Tracheal epithelial cell (primary cell): Measurements from ENCODE around the gene CA7. TPM values are rescaled to one million over a fixed set of nuclear protein-coding genes. Genes with fewer than 3 reads are reported as not detected.

Experiments
- total RNA-seq: library from RNA; depleted of rRNA; stranded (reverse); fragments of >200 nt; gene quantifications from 2 replicates; pipeline ENCODE4 v1.2.1, GENCODE V29; 2014

CA7 gene
- total RNA-seq = not detected in 2 replicates

GRCh38 chr16:66844342-66845079 is at the start of gene CA7:
Gene CA7 (plus strand): TSS chr16:66844414. CDS start chr16:66844488, 74 bp downstream.

GRCh38 chr16:66801320-66802105 is 42.7 kb upstream of the CA7 start, which contains the start of gene TERB1:
Gene TERB1 (minus strand): TSS chr16:66801584. CDS start chr16:66796798, 4,786 bp downstream.

GRCh38 chr16:66830422-66831404 is 13.5 kb upstream of the CA7 start, which contains the start of gene NAE1:
Gene NAE1 (minus strand): TSS chr16:66830976. CDS start chr16:66830899, 77 bp downstream.

GRCh38 chr16:66880288-66881013 is 36.2 kb downstream of the CA7 start, which contains the start of gene PDP2:
Gene PDP2 (plus strand): TSS chr16:66880515. CDS start chr16:66884285, 3,770 bp downstream.

Other genes with a start within 250 kb of the CA7 start
- gene CMTM3, start 239.7 kb upstream of the CA7 start, total RNA-seq = 0.43 and 15.9 TPM in 2 replicates
- gene CMTM4, start 147.7 kb upstream of the CA7 start, total RNA-seq = 48.0 and 92.3 TPM in 2 replicates
- gene DYNC1LI2, start 92.8 kb upstream of the CA7 start, total RNA-seq = 101 and 125 TPM in 2 replicates
- gene TERB1, start 42.8 kb upstream of the CA7 start, total RNA-seq = 0.21 and 0.24 TPM in 2 replicates
- 78.6 and 87.2 TPM in 2 replicates for gene NAE1, start 13.4 kb upstream of the CA7 start, total RNA-seq
- 9.6 and 15.3 TPM in 2 replicates for gene PDP2, start 36.1 kb downstream of the CA7 start, total RNA-seq
- 2.1 and 4.3 TPM in 2 replicates for gene CDH16, start 74.5 kb downstream of the CA7 start, total RNA-seq
- gene RRAD, start 81.1 kb downstream of the CA7 start, total RNA-seq = 62.4 and 118 TPM in 2 replicates
- gene CIAO2B, start 90.0 kb downstream of the CA7 start, total RNA-seq = 189 and 217 TPM in 2 replicates
- gene CES2, start 91.1 kb downstream of the CA7 start, total RNA-seq = 40.0 and 189 TPM in 2 replicates
- 2.7 and 5.3 TPM in 2 replicates for gene CES3, start 116.9 kb downstream of the CA7 start, total RNA-seq
- gene CES4A, start 144.2 kb downstream of the CA7 start, total RNA-seq = 1.3 and 2.2 TPM in 2 replicates
- 95.7 and 123 TPM in 2 replicates for gene CBFB, start 184.7 kb downstream of the CA7 start, total RNA-seq